Adrenal gland (tissue), 12 donors: ENCODE measurements around the gene ANKLE1. TPM values are rescaled to one million over a fixed set of nuclear protein-coding genes. Genes with fewer than 3 reads are reported as not detected.

Experiments used
- DNase-seq, 7 donors: peaks; one replicate each; pipeline ENCODE4 v3.0.0-alpha.2; 2019 to 2020
- H3K27ac ChIP-seq, 5 donors: fragments of 200-600 bp; sonication (generic) in 4 of 5; 1 replicate in 3 of 5; 2 replicates in 2 of 5; pipeline versions ENCODE4 v1.5.1 to v1.8.0; 2016 to 2020; ENCODE audit warnings: mild to moderate bottlenecking in 1 of 5
- H3K27me3 ChIP-seq: fragments of 200-600 bp; 2 replicates; pipeline ENCODE4 v1.8.0; 2021
- H3K36me3 ChIP-seq, 2 donors: fragments of 200-600 bp; replicated peaks in 1 of 2; 1 replicate in 1 of 2; 2 replicates in 1 of 2; pipeline versions ENCODE4 v1.5.1 to v1.8.0; 2018 to 2022
- H3K4me1 ChIP-seq, 2 donors: fragments of 200-600 bp; replicated peaks in 1 of 2; 1 replicate in 1 of 2; 2 replicates in 1 of 2; pipeline versions ENCODE4 v1.5.1 to v1.8.0; 2018 to 2021
- H3K4me3 ChIP-seq, 4 donors: fragments of 200-600 bp; sonication (generic) in 3 of 4; one replicate each; pipeline ENCODE4 v1.5.1; 2016 to 2018
- H3K9me3 ChIP-seq, 3 donors: fragments of 200-600 bp; sonication (generic) in 1 of 3; replicated peaks in 1 of 3; 1 replicate in 2 of 3; 2 replicates in 1 of 3; pipeline versions ENCODE4 v1.5.1 to v1.8.0; 2016 to 2021
- CTCF ChIP-seq, 6 experiments: fragments of 450-650 bp in 4 of 6; fragments of 200-600 bp in 2 of 6; sonication (generic) in 1 of 6; IDR thresholded peaks; 1 replicate in 5 of 6; 2 replicates in 1 of 6; pipeline versions ENCODE4 v1.5.1 to v1.8.0; 2016 to 2021; ENCODE audit warnings: antibody characterized with exemption in 6 of 6, mild to moderate bottlenecking in 2 of 6, moderate library complexity in 1 of 6
- POLR2A ChIP-seq, 2 donors: fragments of 450-650 bp; IDR thresholded peaks; one replicate each; pipeline ENCODE4 v1.6.1; 2017; ENCODE audit warnings: antibody characterized with exemption in 2 of 2, mild to moderate bottlenecking in 2 of 2, moderate library complexity in 1 of 2
- WGBS, 4 donors: extraction: QIAGEN DNeasy Blood & Tissue Kit in 2 of 4; methylation state at CpG; one replicate each; pipeline versions ENCODE4 v1.1.5 to v1.1.7; 2013 to 2017; 5-methylcytosine and 5-hydroxymethylcytosine counted together
- intact Hi-C, 2 donors: fragments of 100-400 bp; cut with DNase I; formaldehyde crosslinking; loops; one replicate each; pipeline versions ENCODE4 v1.14.1 to v1.15.0; 2022 to 2023
- polyA plus RNA-seq, 3 donors: library from polyadenylated mRNA; stranded (reverse); fragments of 200-250 nt in 2 of 3; fragments of 350-450 nt in 1 of 3; fragmentation: Illumina TruSeq in 1 of 3; extraction: RNeasy Lipid Tissue Mini Kit (QIAGEN cat#74804) in 1 of 3; gene quantifications; one replicate each; pipeline ENCODE4 v1.2.3, GENCODE V29; 2013 to 2014
- total RNA-seq, 9 donors: library from RNA; depleted of rRNA in 4 of 9; stranded (reverse); fragments of >200 nt in 4 of 9; fragments of 120-200 nt in 1 of 9; fragmentation: NEBNext Ultra II Directional in 1 of 9; extraction: Animal tissue kit (Norgen Biotek cat#: 25700) in 1 of 9; gene quantifications; one replicate each; pipeline versions ENCODE4 v1.1.0 to v1.2.4, GENCODE V29; 2013 to 2023
- donor health status: healthy with polysubstance abuse.
- donor health status: Bipolar disorder and iron deficiency.
- donor health status: DM: yes; HTN: yes; CAD: no.
- donor health status: DM: no; HTN: no; CAD: no.
- donor health status: DM: no; HTN: no; CAD: no.
- donor health status: DM: yes; HTN: yes; CAD: no.

Gene ANKLE1
- total and polyA plus RNA-seq, 12 donors: 0.11 to 1.8 (median 0.38) TPM

- Histone ChIP-seq H3K27ac (peak overlapping the region in 4 of 5 donors; percentile 24 to 79 (median 76)), H3K4me3 (no peak overlapping the region), H3K36me3 (peaks cover 0 to 7% of the 10 kb centered on the region in 2 donors), H3K4me1 (peaks cover 7 to 20% of the 10 kb centered on the region in 2 donors), H3K9me3 (no peaks in the 10 kb centered on the region), H3K27me3 (no peaks in the 10 kb centered on the region)
- TF ChIP-seq POLR2A (IDR thresholded peaks at IDR 0.05) (no peak), CTCF (IDR thresholded peaks at IDR 0.05) (peak in 2 of 6 experiments; percentile 6 to 21)
- intact Hi-C loops: loop anchor here in 1 of 2 donors (10.0 kb wide), 1 partner anchor 89 kb away; no protein-coding TSS in a partner anchor
- 35 to 56% (median 43%) methylated on average over 4 of the region's 4 CpGs for WGBS, 4 donors
- peak in 5 of 7 donors; percentile 68 to 77 (median 73) for DNase-seq
These were observed 14.6 kb downstream of the ANKLE1 start for GRCh38 chr19:17296273-17296672.

DNA sequence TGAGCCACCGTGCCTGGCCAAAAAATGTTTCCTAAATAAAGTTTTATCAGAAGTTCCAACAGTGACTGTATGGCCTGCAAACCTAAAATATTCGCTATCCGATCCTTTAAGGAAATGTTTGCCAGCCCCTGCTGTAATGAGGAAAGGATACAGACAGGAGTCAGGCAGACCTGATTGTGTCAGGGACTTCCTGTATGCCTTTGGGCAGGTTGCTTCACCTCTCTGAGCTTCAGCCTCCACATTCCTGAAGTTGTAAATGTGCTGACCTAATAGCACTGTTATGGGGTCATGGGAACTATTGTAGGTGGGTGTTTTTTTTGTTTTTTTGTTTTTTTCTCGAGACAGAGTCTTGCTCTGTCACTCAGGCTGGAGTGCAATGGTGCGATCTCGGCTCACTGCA, 15.3 kb downstream of the ANKLE1 start:
- Histone ChIP-seq H3K27me3 (no peaks in the 10 kb centered on the region), H3K4me3 (no peak overlapping the region), H3K9me3 (no peaks in the 10 kb centered on the region), H3K27ac (peak overlapping the region in 2 of 5 donors; percentile 34 to 79), H3K36me3 (peaks cover 0 to 7% of the 10 kb centered on the region in 2 donors), H3K4me1 (peaks cover 7 to 19% of the 10 kb centered on the region in 2 donors)
- no peak for TF ChIP-seq POLR2A (IDR thresholded peaks at IDR 0.05)
- no peak for TF ChIP-seq CTCF (IDR thresholded peaks at IDR 0.05)
- DNase-seq: no peak
- WGBS, 4 donors: 88 to 93% (median 89%) methylated on average over 6 of the region's 6 CpGs
- intact Hi-C loops: loop anchor here in 1 of 2 donors (10.0 kb wide), 1 partner anchor 88 kb away; no protein-coding TSS in a partner anchor

DNA sequence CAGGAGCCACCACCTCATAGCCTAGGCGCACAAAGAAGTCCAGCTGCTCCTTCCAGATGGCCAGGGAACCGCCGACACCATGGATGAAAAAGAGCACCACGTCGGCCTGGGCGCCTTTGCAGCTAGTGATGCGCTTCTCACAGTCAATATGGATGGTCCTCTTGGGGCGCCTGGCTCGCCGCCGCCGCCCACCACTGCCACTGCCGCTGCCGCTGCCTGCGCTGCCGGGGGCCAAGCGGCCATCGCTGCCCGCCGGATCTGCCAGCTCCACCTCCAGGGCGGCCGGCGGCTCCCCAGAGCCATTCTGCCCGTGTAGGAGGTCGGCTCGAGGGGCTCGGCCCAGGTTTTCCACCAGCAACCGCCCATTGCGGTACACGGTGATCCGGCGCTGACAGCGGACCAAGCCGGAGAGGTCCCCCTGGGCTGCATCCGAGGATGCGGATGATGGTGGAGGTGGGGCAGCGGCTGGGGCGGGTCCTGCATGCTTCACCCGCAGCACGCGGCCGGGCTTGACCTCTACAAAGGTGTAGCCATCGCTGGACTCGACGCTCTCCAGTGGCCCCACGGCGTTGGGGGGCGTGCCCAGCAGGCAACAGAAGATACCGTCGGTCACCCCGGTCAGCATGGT, 19.4 kb downstream of the ANKLE1 start:
- no peaks in the 10 kb centered on the region for H3K36me3 ChIP-seq
- H3K9me3 ChIP-seq: no peaks in the 10 kb centered on the region
- TF ChIP-seq POLR2A (IDR thresholded peaks at IDR 0.05) (no peak), CTCF (IDR thresholded peaks at IDR 0.05) (no peak)
- H3K27me3 ChIP-seq: no peaks in the 10 kb centered on the region
- no peak overlapping the region for H3K27ac ChIP-seq
- WGBS, 4 donors: 90 to 95% (median 94%) methylated on average over 16 to 51 of the region's 51 CpGs
- intact Hi-C loops: loop anchor here in 1 of 2 donors (10.0 kb wide), 1 partner anchor 84 kb away; no protein-coding TSS in a partner anchor
- peak in 1 of 7 donors; percentile 30 for DNase-seq
- H3K4me3 ChIP-seq: no peak overlapping the region
- H3K4me1 ChIP-seq: peaks cover 22 to 34% of the 10 kb centered on the region in 2 donors

DNA sequence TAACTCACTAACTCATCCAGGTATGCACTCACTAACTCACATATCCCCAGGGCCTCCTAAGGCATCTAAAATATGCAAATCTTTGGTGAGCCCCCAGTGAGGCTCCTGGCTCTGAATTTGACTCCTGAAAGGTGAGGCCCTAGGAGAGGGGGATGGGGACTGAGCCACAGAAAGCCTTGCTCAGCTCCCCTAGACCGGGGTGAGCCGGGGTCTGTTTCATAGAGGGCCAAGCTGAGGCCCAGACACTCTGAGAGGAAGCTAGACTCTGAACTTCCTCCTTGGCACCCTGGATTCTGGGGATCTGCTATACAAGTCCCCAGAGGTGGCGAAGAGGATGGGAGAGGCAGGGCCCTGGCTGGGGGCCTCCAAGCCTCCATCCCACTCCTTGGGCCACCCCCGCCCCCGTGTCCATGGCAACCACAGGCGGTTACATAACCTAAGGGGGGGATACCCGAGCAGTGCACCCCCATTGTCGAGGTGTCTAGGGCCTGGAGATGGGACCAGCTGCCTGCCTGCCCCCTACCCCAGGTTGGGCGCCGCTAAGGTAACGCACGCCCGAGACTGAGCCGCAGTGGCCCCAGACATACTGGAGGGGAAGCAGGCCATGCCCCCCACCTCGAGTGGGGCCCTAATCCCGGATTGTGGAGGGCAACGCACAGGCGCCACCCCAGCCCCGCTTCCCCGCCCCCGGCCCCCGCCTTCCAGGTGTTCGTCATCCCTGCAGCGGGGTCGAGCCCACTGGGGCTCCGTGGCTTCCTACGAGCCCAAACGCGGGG, 20.9 kb downstream of the ANKLE1 start:
- peak in 3 of 7 donors; percentile 33 to 78 (median 53) for DNase-seq
- peak overlapping the region in 4 of 5 donors; percentile 64 to 95 (median 85) for H3K27ac ChIP-seq
- WGBS, 4 donors: 9 to 14% (median 12%) methylated on average over 20 to 29 of the region's 29 CpGs; no CpG with 5 or more reads in 1 of the 4 donors
- H3K4me3 ChIP-seq: peak overlapping the region; percentile 35 to 90 (median 70)
- TF ChIP-seq POLR2A (IDR thresholded peaks at IDR 0.05): no peak
- no peak for TF ChIP-seq CTCF (IDR thresholded peaks at IDR 0.05)
- no peaks in the 10 kb centered on the region for H3K9me3 ChIP-seq
- intact Hi-C loops: loop anchor here in 1 of 2 donors (10.0 kb wide), 1 partner anchor 82 kb away; no protein-coding TSS in a partner anchor
- peaks cover 33 to 47% of the 10 kb centered on the region in 2 donors for H3K4me1 ChIP-seq
- no peaks in the 10 kb centered on the region for H3K36me3 ChIP-seq
- no peaks in the 10 kb centered on the region for H3K27me3 ChIP-seq
